GM19468 (cell line): ENCODE results near the gene FASTK.

Experiments used
- ATAC-seq: cut with Tn5 transposase; IDR thresholded peaks from one replicate; pipeline ENCODE4 v1.9.1; 2021; ENCODE audit warnings: mild to moderate bottlenecking, moderate library complexity, moderate number of reproducible peaks; ENCODE audit not compliant: unreplicated experiment; ENCODE audit errors: extremely low read depth

FASTK gene

GRCh38 chr7:151080522-151081169 is at the start of gene FASTK:
TSS of gene FASTK (minus strand) at chr7:151080809. CDS start at chr7:151080766, 43 bp downstream.
- ATAC-seq = peak; percentile 88

- ATAC-seq = no peak
Observed at GRCh38 chr7:151129960-151130591, 49.5 kb upstream of the FASTK start.

- no peak for ATAC-seq
Observed at GRCh38 chr7:151129117-151129959, 48.7 kb upstream of the FASTK start.

GRCh38 chr7:151128716-151129115 is 48.1 kb upstream of the FASTK start:
- ATAC-seq = no peak

GRCh38 chr7:151128144-151128543 is 47.5 kb upstream of the FASTK start:
- ATAC-seq = no peak

- ATAC-seq = no peak
Observed at GRCh38 chr7:151126491-151127137, 46.0 kb upstream of the FASTK start.

GRCh38 chr7:151125846-151126481 is 45.4 kb upstream of the FASTK start:
- ATAC-seq = no peak

- no peak for ATAC-seq
Observed at GRCh38 chr7:151125470-151125845, 44.8 kb upstream of the FASTK start.

- ATAC-seq = no peak
Observed at GRCh38 chr7:151124899-151125399, 44.3 kb upstream of the FASTK start.

- ATAC-seq = no peak
Observed at GRCh38 chr7:151124481-151124880, 43.9 kb upstream of the FASTK start.

- no peak for ATAC-seq
Observed at GRCh38 chr7:151123822-151124464, 43.3 kb upstream of the FASTK start.

GRCh38 chr7:151123158-151123821 is 42.7 kb upstream of the FASTK start:
- ATAC-seq = no peak

- no peak for ATAC-seq
Observed at GRCh38 chr7:151122796-151123157, 42.2 kb upstream of the FASTK start.

- ATAC-seq = no peak
Observed at GRCh38 chr7:151122276-151122675, 41.7 kb upstream of the FASTK start.

GRCh38 chr7:151121380-151122170 is 41.0 kb upstream of the FASTK start:
- ATAC-seq = no peak

GRCh38 chr7:151120896-151121295 is 40.3 kb upstream of the FASTK start:
- ATAC-seq = no peak

GRCh38 chr7:151119902-151120301 is 39.3 kb upstream of the FASTK start:
- ATAC-seq = no peak

GRCh38 chr7:151119055-151119415 is 38.4 kb upstream of the FASTK start:
- ATAC-seq = no peak
